Peyer's patch (tissue), 4 donors: ENCODE data around the gene MEGF8. TPM values are rescaled to one million over a fixed set of nuclear protein-coding genes. Genes with fewer than 3 reads are reported as not detected.

ENCODE experiments used
- DNase-seq, 3 donors: peaks; one replicate each; pipeline ENCODE4 v3.0.0-alpha.2; 2017 to 2019
- H3K27ac ChIP-seq, 4 donors: fragments of 200-600 bp; sonication (generic); one replicate each; pipeline ENCODE4 v1.5.1; 2016 to 2019
- H3K27me3 ChIP-seq, 2 donors: fragments of 200-600 bp; sonication (generic); one replicate each; pipeline ENCODE4 v1.5.1; 2019
- H3K36me3 ChIP-seq, 3 donors: fragments of 200-600 bp; sonication (generic); one replicate each; pipeline ENCODE4 v1.5.1; 2016 to 2019
- H3K4me1 ChIP-seq, 4 donors: fragments of 200-600 bp; sonication (generic); one replicate each; pipeline ENCODE4 v1.5.1; 2016 to 2019
- H3K4me3 ChIP-seq, 4 donors: fragments of 200-600 bp; sonication (generic); 1 replicate in 3 of 4; 2 replicates in 1 of 4; pipeline ENCODE4 v1.5.1; 2016 to 2019; ENCODE audit warnings: mild to moderate bottlenecking in 1 of 4
- H3K9me3 ChIP-seq, 4 donors: fragments of 200-600 bp; sonication (generic); one replicate each; pipeline ENCODE4 v1.5.1; 2016 to 2019; ENCODE audit warnings: mild to moderate bottlenecking in 1 of 4
- CTCF ChIP-seq, 6 experiments: fragments of 450-650 bp in 4 of 6; fragments of 200-600 bp in 2 of 6; sonication (generic) in 1 of 6; IDR thresholded peaks; one replicate each; pipeline ENCODE4 v1.5.1; 2017 to 2019; ENCODE audit warnings: antibody characterized with exemption in 6 of 6, mild to moderate bottlenecking in 3 of 6, moderate library complexity in 1 of 6
- POLR2A ChIP-seq, 2 donors: fragments of 450-650 bp; IDR thresholded peaks; one replicate each; pipeline ENCODE4 v1.5.1; 2017; ENCODE audit warnings: antibody characterized with exemption in 2 of 2, mild to moderate bottlenecking in 2 of 2, moderate library complexity in 2 of 2
- total RNA-seq, 4 donors: library from RNA; depleted of rRNA; stranded (reverse); fragments of >200 nt; gene quantifications; one replicate each; pipeline ENCODE4 v1.1.0, GENCODE V29; 2016

The MEGF8 gene
- total RNA-seq, 4 donors from 2014 or later = 12.3 to 30.8 (median 22.3) TPM

DNA sequence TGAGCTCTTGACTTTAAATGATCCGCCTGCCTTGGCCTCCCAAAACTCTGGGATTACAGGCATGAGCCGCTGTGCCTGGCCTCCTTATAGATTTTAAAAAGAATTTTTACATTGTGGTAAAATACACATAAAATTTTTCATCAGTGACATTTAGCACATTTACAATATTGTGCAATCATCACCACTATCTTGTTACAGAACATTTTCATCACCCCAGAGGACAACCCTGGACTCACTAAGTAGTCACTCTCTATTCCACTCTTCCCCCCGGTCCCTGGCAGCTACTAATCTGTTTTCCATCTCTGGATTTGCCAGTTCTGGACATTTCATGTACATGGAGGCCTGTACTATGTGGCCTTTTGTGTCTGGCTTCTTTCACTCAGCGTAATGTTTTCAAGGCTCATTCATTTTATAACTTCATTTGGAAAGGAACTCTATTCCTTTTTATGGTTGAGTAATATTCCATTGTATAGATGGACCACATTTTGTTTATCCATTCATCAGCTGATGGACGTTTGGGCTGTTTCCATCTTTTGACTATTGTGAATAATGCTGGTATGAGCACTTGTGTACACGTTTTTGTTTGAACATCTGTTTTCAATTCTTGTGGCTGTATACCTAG, 19.9 kb downstream of the MEGF8 start:
- no peaks in the 10 kb centered on the region for H3K9me3 ChIP-seq
- H3K36me3 ChIP-seq = peaks cover 0 to 24% (median 0%) of the 10 kb centered on the region in 3 donors
- H3K27ac ChIP-seq = no peak overlapping the region
- H3K4me3 ChIP-seq = no peak overlapping the region
- DNase-seq = no peak
- H3K4me1 ChIP-seq = no peaks in the 10 kb centered on the region
- TF ChIP-seq POLR2A (IDR thresholded peaks at IDR 0.05) = no peak
- TF ChIP-seq CTCF (IDR thresholded peaks at IDR 0.05) = no peak
- no peaks in the 10 kb centered on the region for H3K27me3 ChIP-seq

DNA sequence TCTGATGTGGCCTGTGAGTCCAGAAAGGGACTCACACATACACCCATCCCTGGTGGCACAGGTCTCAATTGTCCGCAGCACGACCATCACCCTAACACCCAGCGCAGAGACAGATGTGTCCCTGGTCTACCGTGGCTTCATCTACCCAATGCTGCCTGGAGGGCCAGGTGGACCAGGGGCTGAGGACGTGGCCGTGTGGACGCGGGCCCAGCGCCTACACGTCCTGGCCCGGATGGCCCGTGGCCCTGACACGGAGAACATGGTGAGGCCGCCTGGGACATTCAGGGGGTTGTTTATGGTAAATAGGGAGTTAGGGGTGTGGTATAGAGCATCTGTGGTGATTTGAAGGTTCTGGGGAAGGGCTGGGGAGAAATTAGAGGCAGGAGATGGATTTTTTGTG, 22.8 kb downstream of the MEGF8 start:
- Histone ChIP-seq H3K27me3 (no peaks in the 10 kb centered on the region), H3K27ac (no peak overlapping the region), H3K4me3 (no peak overlapping the region), H3K9me3 (no peaks in the 10 kb centered on the region), H3K4me1 (no peaks in the 10 kb centered on the region), H3K36me3 (peaks cover 0 to 27% (median 0%) of the 10 kb centered on the region in 3 donors)
- no peak for DNase-seq
- no peak for TF ChIP-seq POLR2A (IDR thresholded peaks at IDR 0.05)

GRCh38 chr19:42349378-42350107, 24.1 kb downstream of the MEGF8 start:
- TF ChIP-seq POLR2A (IDR thresholded peaks at IDR 0.05) (no peak), CTCF (IDR thresholded peaks at IDR 0.05) (no peak)
- Histone ChIP-seq H3K27me3 (no peaks in the 10 kb centered on the region), H3K27ac (no peak overlapping the region), H3K4me1 (no peaks in the 10 kb centered on the region), H3K36me3 (peaks cover 0 to 31% (median 0%) of the 10 kb centered on the region in 3 donors), H3K4me3 (no peak overlapping the region), H3K9me3 (no peaks in the 10 kb centered on the region)
- DNase-seq = no peak

DNA sequence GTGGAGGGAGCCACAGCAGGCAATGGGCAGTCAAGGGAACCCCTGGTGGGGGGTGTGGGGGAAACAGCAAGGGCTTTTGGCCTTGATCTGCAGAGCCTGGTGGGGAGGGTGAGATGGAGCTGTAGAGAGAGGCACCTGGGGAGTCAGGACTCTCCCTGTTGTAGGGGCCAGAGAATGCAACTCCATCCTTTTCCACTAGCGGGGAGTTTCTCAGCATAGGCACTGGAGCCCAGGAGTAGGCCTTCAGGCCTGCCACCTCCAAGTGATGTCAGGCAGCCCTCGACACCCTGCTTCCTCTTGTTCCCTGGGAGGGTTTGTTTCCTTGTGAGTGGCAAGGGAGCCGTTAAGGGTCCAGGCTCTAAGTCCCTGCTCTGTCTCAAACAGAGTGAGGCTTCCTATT, 25.0 kb downstream of the MEGF8 start:
- Histone ChIP-seq H3K4me1 (no peaks in the 10 kb centered on the region), H3K27me3 (no peaks in the 10 kb centered on the region), H3K36me3 (peaks cover 0 to 31% (median 0%) of the 10 kb centered on the region in 3 donors), H3K9me3 (no peaks in the 10 kb centered on the region), H3K4me3 (no peak overlapping the region), H3K27ac (no peak overlapping the region)
- no peak for DNase-seq
- no peak for TF ChIP-seq POLR2A (IDR thresholded peaks at IDR 0.05)
- no peak for TF ChIP-seq CTCF (IDR thresholded peaks at IDR 0.05)

GRCh38 chr19:42351079-42351735, 25.8 kb downstream of the MEGF8 start:
- Histone ChIP-seq H3K27me3 (no peaks in the 10 kb centered on the region), H3K4me1 (no peaks in the 10 kb centered on the region), H3K36me3 (peaks cover 0 to 35% (median 0%) of the 10 kb centered on the region in 3 donors), H3K9me3 (no peaks in the 10 kb centered on the region), H3K4me3 (no peak overlapping the region), H3K27ac (no peak overlapping the region)
- no peak for DNase-seq
- TF ChIP-seq POLR2A (IDR thresholded peaks at IDR 0.05) = no peak
- no peak for TF ChIP-seq CTCF (IDR thresholded peaks at IDR 0.05)
